Measurements from ENCODE around the gene C2orf78. TPM values are rescaled to one million over a fixed set of nuclear protein-coding genes. Genes with fewer than 3 reads are reported as not detected.

The C2orf78 gene
- total RNA-seq, 1 donor from 2014 or later: not detected

DNA sequence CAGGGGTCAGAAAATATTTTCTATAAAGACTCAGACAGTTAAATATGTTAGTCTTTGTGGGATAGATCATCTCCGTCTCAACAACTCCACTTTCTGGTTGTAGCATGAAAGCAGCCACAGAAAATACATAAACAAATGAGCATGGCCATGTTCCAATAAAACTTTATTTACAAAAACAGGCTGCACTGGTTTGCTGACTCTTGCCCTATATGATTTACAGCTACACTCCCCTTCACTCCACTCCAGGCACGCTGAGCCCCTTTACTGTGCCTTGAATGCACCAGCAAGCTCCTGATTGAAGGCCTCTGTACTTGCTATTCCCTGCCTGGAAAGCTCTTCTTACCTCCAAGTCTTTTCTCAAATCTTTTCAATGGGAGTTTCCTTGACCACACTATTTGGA, 39.0 kb downstream of the C2orf78 start:
- Histone ChIP-seq H3K9ac (ENCODE audit: low read depth in 1 of 3, low read length in 3 of 3) (no peak overlapping the region), H3K4me1 (ENCODE audit: control insufficient read depth in 3 of 3, insufficient read depth in 3 of 3, low read length in 3 of 3) (peaks cover under 1 to 2% (median under 1%) of the 10 kb centered on the region in 3 donors), H3K9me3 (ENCODE audit: control insufficient read depth in 3 of 3, low read length in 3 of 3) (no peaks in the 10 kb centered on the region), H3K27me3 (ENCODE audit: control insufficient read depth in 3 of 3, insufficient read depth in 3 of 3, low read length in 3 of 3) (peaks cover 0 to 3% (median 0%) of the 10 kb centered on the region in 3 donors), H3K27ac (ENCODE audit: low read depth, low read length) (no peak overlapping the region), H3K36me3 (ENCODE audit: control insufficient read depth in 3 of 3, insufficient read depth in 3 of 3, low read length in 3 of 3) (no peaks in the 10 kb centered on the region), H3K4me3 (ENCODE audit: low read length in 3 of 3) (no peak overlapping the region)

DNA sequence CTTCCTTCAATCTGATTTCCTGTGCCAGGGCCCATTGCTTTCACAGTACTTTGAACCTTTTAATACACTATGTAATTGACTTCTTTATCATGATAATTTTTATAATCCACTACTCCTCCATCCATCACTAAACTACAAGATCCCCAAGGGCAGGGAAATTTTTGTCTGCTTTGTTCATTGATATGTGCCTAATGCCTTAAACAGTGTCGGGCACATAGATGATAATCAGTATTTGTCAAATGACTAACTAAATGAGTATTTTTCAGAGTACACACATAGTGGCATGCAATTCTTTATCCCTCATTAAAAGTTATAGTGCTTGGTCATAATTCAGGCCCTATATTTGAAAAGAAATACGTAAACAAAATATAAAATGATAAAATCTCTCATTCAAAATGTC, 39.4 kb downstream of the C2orf78 start:
- Histone ChIP-seq H3K36me3 (ENCODE audit: control insufficient read depth in 3 of 3, insufficient read depth in 3 of 3, low read length in 3 of 3) (no peaks in the 10 kb centered on the region), H3K9me3 (ENCODE audit: control insufficient read depth in 3 of 3, low read length in 3 of 3) (no peaks in the 10 kb centered on the region), H3K4me1 (ENCODE audit: control insufficient read depth in 3 of 3, insufficient read depth in 3 of 3, low read length in 3 of 3) (peaks cover 3 to 6% (median 5%) of the 10 kb centered on the region in 3 donors), H3K4me3 (ENCODE audit: low read length in 3 of 3) (no peak overlapping the region), H3K27ac (ENCODE audit: low read depth, low read length) (no peak overlapping the region), H3K27me3 (ENCODE audit: control insufficient read depth in 3 of 3, insufficient read depth in 3 of 3, low read length in 3 of 3) (peaks cover 0 to 3% (median 0%) of the 10 kb centered on the region in 3 donors), H3K9ac (ENCODE audit: low read depth in 1 of 3, low read length in 3 of 3) (no peak overlapping the region)

DNA sequence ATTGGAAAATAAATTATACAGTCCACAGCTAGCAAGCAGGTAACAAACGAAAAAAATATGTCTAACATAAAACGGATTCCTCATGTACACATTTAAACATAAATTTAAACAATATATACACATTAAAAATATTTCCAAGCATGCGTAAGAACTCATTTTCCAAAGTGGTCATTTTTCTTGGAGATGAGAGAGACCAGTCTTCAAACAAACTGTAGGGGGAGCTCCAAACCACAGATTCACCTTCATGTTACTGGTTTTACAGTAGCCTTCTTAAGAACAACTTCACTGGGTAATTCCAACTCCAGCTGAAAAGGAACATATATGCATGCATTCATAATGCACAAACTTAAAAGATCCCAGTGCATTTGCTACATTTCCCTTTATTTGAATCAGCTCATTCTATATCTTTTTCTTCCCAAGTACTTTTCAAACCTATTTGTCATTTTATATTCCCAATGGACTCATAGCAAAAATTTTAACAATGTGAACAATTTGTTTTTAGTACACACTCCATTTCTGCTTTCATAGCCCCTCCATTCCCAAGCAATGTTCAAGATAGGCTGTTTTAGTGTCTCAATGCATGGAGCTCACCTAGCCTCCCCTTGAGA, 40.0 kb downstream of the C2orf78 start:
- Histone ChIP-seq H3K27ac (ENCODE audit: low read depth, low read length) (no peak overlapping the region), H3K36me3 (ENCODE audit: control insufficient read depth in 3 of 3, insufficient read depth in 3 of 3, low read length in 3 of 3) (no peaks in the 10 kb centered on the region), H3K9ac (ENCODE audit: low read depth in 1 of 3, low read length in 3 of 3) (no peak overlapping the region), H3K4me3 (ENCODE audit: low read length in 3 of 3) (no peak overlapping the region), H3K4me1 (ENCODE audit: control insufficient read depth in 3 of 3, insufficient read depth in 3 of 3, low read length in 3 of 3) (peaks cover 3 to 7% (median 5%) of the 10 kb centered on the region in 3 donors), H3K9me3 (ENCODE audit: control insufficient read depth in 3 of 3, low read length in 3 of 3) (no peaks in the 10 kb centered on the region), H3K27me3 (ENCODE audit: control insufficient read depth in 3 of 3, insufficient read depth in 3 of 3, low read length in 3 of 3) (peaks cover 0 to 3% (median 0%) of the 10 kb centered on the region in 3 donors)

- Histone ChIP-seq H3K9me3 (ENCODE audit: control insufficient read depth in 3 of 3, low read length in 3 of 3) (no peaks in the 10 kb centered on the region), H3K4me1 (ENCODE audit: control insufficient read depth in 3 of 3, insufficient read depth in 3 of 3, low read length in 3 of 3) (peaks cover 14 to 18% (median 14%) of the 10 kb centered on the region in 3 donors), H3K27ac (ENCODE audit: low read depth, low read length) (no peak overlapping the region), H3K27me3 (ENCODE audit: control insufficient read depth in 3 of 3, insufficient read depth in 3 of 3, low read length in 3 of 3) (peaks cover 0 to 3% (median 0%) of the 10 kb centered on the region in 3 donors), H3K9ac (ENCODE audit: low read depth in 1 of 3, low read length in 3 of 3) (no peak overlapping the region), H3K4me3 (ENCODE audit: low read length in 3 of 3) (no peak overlapping the region), H3K36me3 (ENCODE audit: control insufficient read depth in 3 of 3, insufficient read depth in 3 of 3, low read length in 3 of 3) (no peaks in the 10 kb centered on the region)
These were observed 41.4 kb downstream of the C2orf78 start for GRCh38 chr2:73825408-73825807.

GRCh38 chr2:73827018-73827417, 43.0 kb downstream of the C2orf78 start:
- no peak overlapping the region for H3K9ac ChIP-seq (ENCODE audit: low read depth in 1 of 3, low read length in 3 of 3)
- no peaks in the 10 kb centered on the region for H3K9me3 ChIP-seq (ENCODE audit: control insufficient read depth in 3 of 3, low read length in 3 of 3)
- peaks cover 0 to 5% (median 0%) of the 10 kb centered on the region in 3 donors for H3K36me3 ChIP-seq (ENCODE audit: control insufficient read depth in 3 of 3, insufficient read depth in 3 of 3, low read length in 3 of 3)
- no peak overlapping the region for H3K4me3 ChIP-seq (ENCODE audit: low read length in 3 of 3)
- H3K27me3 ChIP-seq (ENCODE audit: control insufficient read depth in 3 of 3, insufficient read depth in 3 of 3, low read length in 3 of 3): peaks cover 0 to 3% (median 0%) of the 10 kb centered on the region in 3 donors
- no peak overlapping the region for H3K27ac ChIP-seq (ENCODE audit: low read depth, low read length)
- H3K4me1 ChIP-seq (ENCODE audit: control insufficient read depth in 3 of 3, insufficient read depth in 3 of 3, low read length in 3 of 3): peaks cover 19 to 28% (median 24%) of the 10 kb centered on the region in 3 donors

DNA sequence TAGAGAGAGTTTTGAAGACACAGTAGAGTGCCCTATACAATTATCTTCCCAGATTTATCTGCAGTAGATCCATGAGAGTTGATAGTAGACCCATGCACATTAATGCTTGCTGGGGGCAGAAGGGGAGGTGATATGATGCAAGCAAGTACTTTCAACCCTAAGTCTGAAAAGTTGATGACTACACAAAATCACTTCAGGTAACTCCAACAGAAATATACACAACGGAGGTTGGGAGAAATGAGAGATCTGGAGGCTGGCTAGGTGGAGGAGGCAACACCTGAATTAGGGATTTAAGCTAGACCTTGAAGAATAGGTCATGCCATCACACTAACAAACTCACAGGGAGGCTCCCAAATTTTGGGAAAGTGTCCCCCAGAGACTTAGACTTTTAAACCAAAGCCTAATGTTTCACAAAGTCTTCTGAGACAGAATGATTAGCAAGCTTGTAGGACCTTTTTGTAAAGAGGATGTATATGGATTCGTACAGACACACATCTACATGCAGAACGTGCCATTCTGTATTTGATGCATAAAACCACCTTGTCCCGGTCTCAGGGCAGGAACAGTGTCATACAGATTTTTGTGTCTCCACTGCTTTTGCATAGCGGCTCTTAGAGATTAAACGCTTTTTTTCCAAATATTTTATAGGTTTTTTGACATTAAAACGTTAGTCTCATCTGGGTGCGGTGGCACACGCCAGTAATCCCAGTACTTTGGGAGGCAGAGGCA, 43.8 kb downstream of the C2orf78 start:
- peaks cover 0 to 5% (median 5%) of the 10 kb centered on the region in 3 donors for H3K36me3 ChIP-seq (ENCODE audit: control insufficient read depth in 3 of 3, insufficient read depth in 3 of 3, low read length in 3 of 3)
- peak overlapping the region; percentile 97 for H3K27ac ChIP-seq (ENCODE audit: low read depth, low read length)
- peaks cover 22 to 35% (median 30%) of the 10 kb centered on the region in 3 donors for H3K4me1 ChIP-seq (ENCODE audit: control insufficient read depth in 3 of 3, insufficient read depth in 3 of 3, low read length in 3 of 3)
- H3K9me3 ChIP-seq (ENCODE audit: control insufficient read depth in 3 of 3, low read length in 3 of 3): no peaks in the 10 kb centered on the region
- H3K9ac ChIP-seq (ENCODE audit: low read depth in 1 of 3, low read length in 3 of 3): no peak overlapping the region
- H3K4me3 ChIP-seq (ENCODE audit: low read length in 3 of 3): peak overlapping the region; percentile 79 to 93 (median 90)
- peaks cover 0 to 3% (median 0%) of the 10 kb centered on the region in 3 donors for H3K27me3 ChIP-seq (ENCODE audit: control insufficient read depth in 3 of 3, insufficient read depth in 3 of 3, low read length in 3 of 3)

- Histone ChIP-seq H3K27ac (ENCODE audit: low read depth, low read length) (peak overlapping the region; percentile 97), H3K4me3 (ENCODE audit: low read length in 3 of 3) (peak overlapping the region; percentile 79 to 93 (median 90)), H3K9me3 (ENCODE audit: control insufficient read depth in 3 of 3, low read length in 3 of 3) (no peaks in the 10 kb centered on the region), H3K4me1 (ENCODE audit: control insufficient read depth in 3 of 3, insufficient read depth in 3 of 3, low read length in 3 of 3) (peaks cover 28 to 39% (median 33%) of the 10 kb centered on the region in 3 donors), H3K27me3 (ENCODE audit: control insufficient read depth in 3 of 3, insufficient read depth in 3 of 3, low read length in 3 of 3) (peaks cover 0 to 3% (median 0%) of the 10 kb centered on the region in 3 donors), H3K9ac (ENCODE audit: low read depth in 1 of 3, low read length in 3 of 3) (peak overlapping the region in 2 of 3 donors; percentile 92 to 94), H3K36me3 (ENCODE audit: control insufficient read depth in 3 of 3, insufficient read depth in 3 of 3, low read length in 3 of 3) (peaks cover 0 to 7% (median 5%) of the 10 kb centered on the region in 3 donors)
These were observed 44.4 kb downstream of the C2orf78 start for GRCh38 chr2:73828389-73828817.

DNA sequence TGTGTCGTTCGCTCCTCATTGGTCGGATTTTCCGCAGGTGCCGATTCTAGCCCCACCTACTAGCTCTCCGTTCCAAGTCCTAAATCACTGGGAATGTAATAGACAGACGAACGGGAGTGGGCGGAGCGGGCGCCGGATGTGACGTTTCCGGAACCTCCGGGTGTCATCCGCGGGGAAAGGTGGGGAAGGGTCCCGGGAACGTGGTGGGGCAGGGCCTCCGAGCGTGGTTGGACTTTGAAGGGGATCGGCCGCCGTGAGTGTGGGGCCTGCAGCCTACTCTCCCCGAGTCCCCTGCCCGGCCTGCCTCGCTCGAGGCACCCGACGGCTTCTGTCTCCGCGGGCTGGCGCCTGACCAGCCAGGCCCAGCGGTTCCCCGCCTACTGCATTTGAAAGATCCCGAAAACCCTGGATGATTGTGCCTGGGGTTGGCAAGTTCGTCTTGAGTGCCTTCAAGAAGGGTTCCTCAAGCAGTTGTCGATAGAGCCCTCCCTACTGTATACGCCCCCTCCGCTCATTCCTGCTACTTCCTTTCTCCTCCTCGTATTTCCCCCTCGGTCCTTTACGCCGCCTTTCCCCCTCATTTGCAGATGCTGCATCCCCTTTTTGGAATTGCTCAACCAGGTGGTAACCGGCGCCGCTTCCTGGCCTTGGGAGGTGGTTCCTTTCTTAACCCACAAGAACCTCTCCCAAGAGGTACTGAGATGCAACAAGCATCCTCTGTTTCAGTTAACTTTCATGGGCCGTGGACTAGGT, 45.0 kb downstream of the C2orf78 start, which contains the start of gene STAMBP:
TSS of gene STAMBP (plus strand) at position 144 of the 753 bp plus-strand sequence. CDS start 1,896 bp downstream, outside the sequence.
- H3K36me3 ChIP-seq (ENCODE audit: control insufficient read depth in 3 of 3, insufficient read depth in 3 of 3, low read length in 3 of 3): peaks cover 0 to 7% (median 5%) of the 10 kb centered on the region in 3 donors
- H3K9me3 ChIP-seq (ENCODE audit: control insufficient read depth in 3 of 3, low read length in 3 of 3): no peaks in the 10 kb centered on the region
- H3K27ac ChIP-seq (ENCODE audit: low read depth, low read length): peak within 1 kb of the TSS; percentile 97
- peak within 1 kb of the TSS; percentile 79 to 93 (median 90) for H3K4me3 ChIP-seq (ENCODE audit: low read length in 3 of 3)
- H3K9ac ChIP-seq (ENCODE audit: low read depth in 1 of 3, low read length in 3 of 3): peak within 1 kb of the TSS; percentile 92 to 94 (median 93)
- peaks cover 0 to 3% (median 0%) of the 10 kb centered on the region in 3 donors for H3K27me3 ChIP-seq (ENCODE audit: control insufficient read depth in 3 of 3, insufficient read depth in 3 of 3, low read length in 3 of 3)
- H3K4me1 ChIP-seq (ENCODE audit: control insufficient read depth in 3 of 3, insufficient read depth in 3 of 3, low read length in 3 of 3): peaks cover 28 to 39% (median 33%) of the 10 kb centered on the region in 3 donors

DNA sequence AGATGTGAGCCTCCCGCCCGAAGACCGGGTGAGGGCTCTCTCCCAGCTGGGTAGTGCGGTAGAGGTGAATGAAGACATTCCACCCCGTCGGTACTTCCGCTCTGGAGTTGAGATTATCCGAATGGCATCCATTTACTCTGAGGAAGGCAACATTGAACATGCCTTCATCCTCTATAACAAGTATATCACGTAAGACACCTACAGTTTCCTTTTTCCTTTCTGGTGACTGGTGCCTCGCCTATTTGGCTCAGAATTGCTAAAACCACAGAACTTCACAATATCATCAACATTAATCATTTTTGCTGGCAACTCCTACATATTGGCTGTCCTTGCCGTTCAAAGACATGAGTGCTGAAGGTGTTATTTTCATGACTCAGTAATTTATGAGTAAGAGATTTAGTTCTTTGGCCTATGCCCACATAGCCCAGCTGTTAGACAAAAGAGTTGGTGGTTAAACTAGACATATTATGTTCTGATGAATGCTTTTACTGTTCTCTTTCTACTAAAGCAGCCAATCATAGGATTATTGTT, 47.0 kb downstream of the C2orf78 start:
- H3K9ac ChIP-seq (ENCODE audit: low read depth in 1 of 3, low read length in 3 of 3): no peak overlapping the region
- no peaks in the 10 kb centered on the region for H3K27me3 ChIP-seq (ENCODE audit: control insufficient read depth in 3 of 3, insufficient read depth in 3 of 3, low read length in 3 of 3)
- peaks cover 3 to 10% (median 9%) of the 10 kb centered on the region in 3 donors for H3K36me3 ChIP-seq (ENCODE audit: control insufficient read depth in 3 of 3, insufficient read depth in 3 of 3, low read length in 3 of 3)
- H3K27ac ChIP-seq (ENCODE audit: low read depth, low read length): peak overlapping the region; percentile 63
- H3K4me3 ChIP-seq (ENCODE audit: low read length in 3 of 3): peak overlapping the region in 1 of 3 donors; percentile 19
- H3K4me1 ChIP-seq (ENCODE audit: control insufficient read depth in 3 of 3, insufficient read depth in 3 of 3, low read length in 3 of 3): peaks cover 28 to 39% (median 33%) of the 10 kb centered on the region in 3 donors
- H3K9me3 ChIP-seq (ENCODE audit: control insufficient read depth in 3 of 3, low read length in 3 of 3): no peaks in the 10 kb centered on the region

All from skeletal muscle tissue (tissue), 4 donors.